GM19467 (cell line): Measurements from ENCODE around the gene TGFBR2.
"Not testable (repeated sequence)": the region's sequence is repeated elsewhere in the genome, so short reads cannot be mapped to it uniquely, and the experiment has no call there.

Experiments used
- ATAC-seq: cut with Tn5 transposase; IDR thresholded peaks from one replicate; pipeline ENCODE4 v1.9.1; 2021; ENCODE audit warnings: mild to moderate bottlenecking, moderate library complexity; ENCODE audit not compliant: unreplicated experiment

The TGFBR2 gene

GRCh38 chr3:30654269-30654668, 47.9 kb downstream of the TGFBR2 start:
- no peak for ATAC-seq

DNA sequence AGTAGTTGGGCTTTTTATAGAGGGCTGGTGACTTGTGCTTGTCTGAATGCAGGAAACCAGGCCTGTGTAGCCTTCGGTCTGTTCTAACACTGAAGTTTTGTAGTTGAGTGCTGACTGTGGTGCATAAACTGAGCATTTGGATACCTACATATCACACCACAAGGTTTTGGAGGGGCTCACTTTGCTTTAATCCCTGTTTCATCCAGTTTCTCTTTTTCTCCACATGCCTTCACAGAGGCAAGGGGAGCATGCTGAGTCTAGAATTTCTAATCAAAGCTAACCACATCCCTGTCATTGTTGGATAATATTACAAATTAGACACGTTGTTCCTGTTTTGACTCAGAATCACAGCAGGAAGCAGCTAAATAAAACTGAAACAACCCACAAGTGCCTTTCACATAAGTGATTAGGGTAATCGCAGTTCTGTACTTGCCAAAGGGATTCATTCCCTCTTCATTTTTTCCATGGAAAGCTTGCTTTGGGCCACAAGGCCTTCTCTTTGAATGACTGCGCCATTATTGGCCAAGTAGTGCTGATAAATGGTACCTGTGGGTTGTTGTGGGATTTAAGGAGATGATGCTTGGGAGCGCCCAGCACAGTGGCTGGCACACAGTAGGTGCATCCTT, 48.9 kb downstream of the TGFBR2 start:
- no peak for ATAC-seq

GRCh38 chr3:30656624-30657141, 50.3 kb downstream of the TGFBR2 start:
- ATAC-seq, result no peak

GRCh38 chr3:30657914-30658313, 51.5 kb downstream of the TGFBR2 start:
- ATAC-seq, result peak; percentile 7

DNA sequence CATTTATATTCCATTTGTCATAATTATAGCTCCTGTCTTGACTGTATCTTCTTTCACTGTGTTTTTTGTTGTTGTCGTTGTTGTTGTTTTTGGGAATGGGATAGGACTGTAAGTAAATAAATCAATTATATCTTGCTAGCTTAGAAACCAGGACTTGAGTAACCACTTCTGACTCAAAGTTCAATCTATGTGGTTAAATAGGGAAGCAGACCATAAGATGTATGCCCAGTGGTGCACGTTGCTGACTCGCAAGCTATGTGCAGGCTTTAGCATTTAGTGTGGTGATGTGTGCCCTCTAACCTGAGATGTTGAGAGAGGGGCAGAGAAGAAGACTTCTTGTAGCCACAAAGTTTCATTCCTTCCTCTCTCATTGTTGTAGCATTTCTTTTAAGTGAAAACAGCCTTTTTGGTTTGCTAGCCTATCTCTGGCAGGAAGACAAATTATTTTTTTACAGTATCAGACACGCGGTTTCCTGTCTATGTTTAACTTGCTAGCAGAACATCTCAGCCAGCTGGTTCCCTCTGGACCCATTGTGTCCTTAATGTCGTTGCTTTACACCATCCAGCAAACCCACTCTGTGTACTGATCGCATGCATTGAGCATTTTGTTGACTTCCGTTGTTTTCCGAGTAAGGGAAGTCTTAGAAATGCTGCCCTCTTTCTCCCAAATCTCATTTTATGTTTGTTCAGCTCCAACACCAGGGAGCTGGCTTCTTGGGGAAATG, 52.1 kb downstream of the TGFBR2 start:
- ATAC-seq, result peak; percentile 84

- no peak for ATAC-seq
Measured at GRCh38 chr3:30659270-30660130, 53.1 kb downstream of the TGFBR2 start.

DNA sequence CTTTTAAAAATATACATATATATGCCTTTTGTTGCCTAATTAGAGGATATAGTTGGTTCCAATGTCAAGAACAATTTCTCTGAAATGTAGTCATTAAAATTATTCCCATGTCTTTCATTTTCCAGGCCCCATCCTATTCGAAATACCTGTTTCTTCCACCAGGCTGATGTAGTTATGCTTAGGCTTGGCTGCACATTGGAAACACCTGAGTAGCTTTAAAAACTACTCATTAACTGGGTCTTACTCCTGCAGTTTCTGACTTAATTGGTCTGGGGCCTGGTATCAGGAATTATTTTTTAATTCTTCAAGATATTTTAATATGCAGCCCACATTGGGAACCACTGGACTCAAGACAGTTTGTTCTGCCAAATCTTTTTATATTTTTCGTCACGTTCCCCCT, 53.7 kb downstream of the TGFBR2 start:
- no peak for ATAC-seq

DNA sequence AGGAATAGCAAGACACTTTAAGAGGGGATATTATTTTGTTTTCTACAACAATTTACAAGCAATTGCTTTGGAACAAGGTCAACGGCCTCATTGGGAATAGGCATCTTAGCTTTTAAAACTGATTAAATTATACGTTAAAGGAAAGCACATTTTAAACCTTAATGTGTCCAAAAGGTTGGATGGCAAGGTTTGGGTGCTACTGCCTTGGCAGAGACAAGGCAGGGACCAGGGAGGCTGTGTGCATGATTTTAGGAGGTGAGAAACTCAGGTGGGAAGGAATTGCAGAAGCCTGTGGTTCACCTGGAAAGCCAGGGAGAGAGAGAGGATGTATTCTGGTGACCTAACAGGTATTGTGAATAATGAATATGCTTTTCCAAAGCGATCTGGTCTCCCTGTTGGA, 54.3 kb downstream of the TGFBR2 start:
- no peak for ATAC-seq

- no peak for ATAC-seq
Measured at GRCh38 chr3:30661098-30661873, 54.9 kb downstream of the TGFBR2 start.

DNA sequence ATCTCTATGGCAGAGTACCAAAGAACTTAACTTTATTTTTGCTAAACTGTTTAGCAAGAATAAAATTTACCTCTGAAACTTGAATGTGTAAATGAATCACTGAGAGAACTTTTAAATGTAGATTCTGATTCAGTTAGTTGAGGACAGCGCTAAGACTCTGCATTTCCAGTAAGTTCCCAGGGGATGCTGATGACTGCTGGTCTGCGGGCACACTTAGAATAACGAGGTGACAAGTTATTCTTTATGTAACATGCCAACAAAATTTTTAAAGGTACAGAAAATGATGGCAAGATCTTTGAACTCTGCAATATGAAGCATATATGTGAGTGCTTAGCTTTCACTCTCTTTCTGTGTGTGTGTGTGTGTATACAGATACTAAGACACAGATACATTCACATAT, 56.4 kb downstream of the TGFBR2 start:
- no peak for ATAC-seq

- ATAC-seq, result no peak
Measured at GRCh38 chr3:30663533-30664241, 57.3 kb downstream of the TGFBR2 start.

DNA sequence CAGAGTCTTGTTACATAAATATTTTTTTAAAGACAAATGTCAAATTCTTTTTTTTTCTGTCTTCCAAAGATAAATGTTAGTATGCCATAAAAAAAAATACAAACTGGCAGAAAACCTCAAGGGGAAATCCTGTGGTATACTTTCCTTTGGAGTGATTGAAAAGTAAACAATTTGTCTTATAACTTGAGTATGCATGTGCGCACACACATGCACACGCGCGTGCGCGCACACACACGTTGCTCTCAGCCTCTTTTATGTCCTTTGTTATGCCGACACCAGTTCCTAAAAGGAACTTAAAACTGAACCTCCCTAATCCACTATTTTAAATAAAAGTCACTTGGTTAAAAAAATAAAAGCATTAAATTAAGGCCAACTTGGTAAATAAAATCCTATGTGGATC, 58.1 kb downstream of the TGFBR2 start:
- no peak for ATAC-seq

DNA sequence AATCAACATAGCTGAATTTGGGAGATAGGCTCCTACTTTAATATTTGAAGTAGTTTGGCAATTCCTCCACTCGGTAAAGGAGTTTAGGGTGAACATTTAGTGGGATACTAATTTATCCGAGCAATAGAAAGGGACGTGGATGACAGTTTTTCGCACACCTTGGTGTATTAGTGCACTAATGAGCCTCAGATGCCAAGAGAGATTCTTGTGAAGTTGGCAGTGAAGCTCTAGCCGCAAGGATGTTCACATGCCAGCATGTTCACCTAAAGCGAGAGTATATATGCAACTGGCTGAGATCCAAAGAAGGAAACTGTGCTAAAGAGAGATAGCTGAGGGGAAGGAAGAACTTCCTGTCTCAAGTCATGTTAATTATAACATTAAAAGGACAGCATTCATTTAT, 58.5 kb downstream of the TGFBR2 start:
- no peak for ATAC-seq

- no peak for ATAC-seq
Measured at GRCh38 chr3:30665539-30665938, 59.1 kb downstream of the TGFBR2 start.

DNA sequence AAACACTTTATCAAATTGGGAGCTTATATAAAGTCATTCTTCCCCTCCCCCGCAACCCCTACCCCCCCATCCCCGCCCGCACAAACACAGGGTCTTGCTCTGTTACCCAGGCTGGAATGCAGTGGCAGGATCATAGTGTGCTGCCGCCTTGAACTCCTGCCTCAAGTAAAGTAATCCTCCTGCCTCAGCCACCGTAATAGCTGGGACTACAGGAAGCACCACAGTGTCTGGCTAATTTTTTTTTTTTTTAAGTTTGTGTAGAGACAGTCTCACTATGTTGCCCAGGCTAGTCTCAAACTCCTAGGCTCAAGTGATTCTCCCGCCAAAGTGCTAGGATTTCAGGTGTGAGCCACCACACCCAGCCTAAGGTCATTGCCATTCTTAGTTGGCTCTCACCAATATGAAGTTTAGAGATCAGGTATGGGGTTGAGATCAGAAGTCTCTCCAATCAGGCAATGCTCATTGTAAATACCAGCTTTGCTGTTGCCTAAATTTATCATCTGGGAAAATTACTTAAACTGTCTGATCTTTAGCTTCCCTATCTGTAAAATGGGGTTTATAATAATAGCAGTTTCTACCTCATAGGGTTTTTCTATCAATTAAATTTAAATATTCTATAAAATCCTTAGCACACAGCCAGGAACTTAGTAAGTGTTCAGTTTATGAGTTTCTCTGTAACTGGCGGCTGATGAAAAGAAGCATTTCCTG, 60.3 kb downstream of the TGFBR2 start:
- ATAC-seq, result no peak

DNA sequence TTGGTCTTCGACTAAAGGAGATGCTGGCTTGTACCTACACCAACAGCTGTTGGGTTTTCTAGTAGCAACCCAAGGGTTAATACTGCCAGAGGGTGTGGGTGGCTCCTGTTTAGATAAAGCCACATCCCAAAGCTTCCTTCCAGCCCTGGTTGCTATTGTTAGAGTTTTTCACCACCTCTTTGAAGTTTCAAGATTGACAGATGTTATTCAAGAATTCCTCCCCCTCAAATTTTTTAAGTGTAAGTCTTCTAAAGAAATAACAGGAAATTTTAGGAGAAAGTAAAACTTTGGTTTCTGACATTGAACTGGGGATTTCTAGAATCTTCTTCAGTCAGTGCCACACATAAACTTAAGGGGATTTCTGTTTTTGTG, 60.9 kb downstream of the TGFBR2 start:
- ATAC-seq, result no peak

- no peak for ATAC-seq
Measured at GRCh38 chr3:30668051-30668609, 61.7 kb downstream of the TGFBR2 start.

GRCh38 chr3:30669360-30669934, 63.0 kb downstream of the TGFBR2 start:
- not testable (repeated sequence) for ATAC-seq

DNA sequence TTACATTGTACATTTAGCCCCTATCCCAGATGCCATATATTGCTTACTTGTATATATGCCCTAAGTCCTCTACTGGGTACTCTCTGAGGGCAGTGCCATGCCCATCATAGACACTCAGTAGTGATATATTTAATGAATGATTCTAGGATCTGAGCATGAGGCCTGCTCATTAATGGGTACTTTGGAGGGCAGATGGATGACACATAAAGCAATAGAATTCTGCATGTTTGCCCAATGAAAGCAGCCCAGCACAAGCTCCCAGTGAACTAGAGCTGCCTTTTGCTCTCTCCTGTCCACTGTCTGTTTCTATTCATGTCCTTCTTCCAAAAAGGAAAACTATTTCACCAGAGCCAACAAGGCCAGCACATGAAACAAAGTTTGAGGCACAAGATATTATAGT, 63.9 kb downstream of the TGFBR2 start:
- ATAC-seq, result no peak
